HG02970 (cell line): ENCODE data around the gene LARP1.

Experiments
- ATAC-seq: cut with Tn5 transposase; IDR thresholded peaks from one replicate; pipeline ENCODE4 v1.9.1; 2021; ENCODE audit warnings: mild to moderate bottlenecking, moderate library complexity, moderate number of reproducible peaks; ENCODE audit not compliant: unreplicated experiment, low FRiP score

The LARP1 gene

GRCh38 chr5:154786414-154786813 lies 31.2 kb downstream of the LARP1 start:
- no peak for ATAC-seq

GRCh38 chr5:154788212-154788611 lies 33.0 kb downstream of the LARP1 start:
- no peak for ATAC-seq

- ATAC-seq: no peak
Observed at GRCh38 chr5:154791535-154791934, 36.4 kb downstream of the LARP1 start.

GRCh38 chr5:154793599-154794524 lies 38.7 kb downstream of the LARP1 start:
- no peak for ATAC-seq

GRCh38 chr5:154794525-154795234 lies 39.5 kb downstream of the LARP1 start:
- no peak for ATAC-seq

GRCh38 chr5:154795235-154795596 lies 40.0 kb downstream of the LARP1 start:
- ATAC-seq: no peak

- no peak for ATAC-seq
Observed at GRCh38 chr5:154797762-154798161, 42.6 kb downstream of the LARP1 start.

- no peak for ATAC-seq
Observed at GRCh38 chr5:154800582-154800981, 45.4 kb downstream of the LARP1 start.

- no peak for ATAC-seq
Observed at GRCh38 chr5:154801083-154801482, 45.9 kb downstream of the LARP1 start.

GRCh38 chr5:154802050-154802449 lies 46.9 kb downstream of the LARP1 start:
- no peak for ATAC-seq

GRCh38 chr5:154806176-154806575 lies 51.0 kb downstream of the LARP1 start:
- ATAC-seq: no peak

GRCh38 chr5:154811239-154811638 lies 56.1 kb downstream of the LARP1 start:
- ATAC-seq: no peak

GRCh38 chr5:154811653-154812465 lies 56.7 kb downstream of the LARP1 start:
- no peak for ATAC-seq

- no peak for ATAC-seq
Observed at GRCh38 chr5:154813158-154813557, 58.0 kb downstream of the LARP1 start.

- ATAC-seq: no peak
Observed at GRCh38 chr5:154813736-154814135, 58.6 kb downstream of the LARP1 start.

- no peak for ATAC-seq
Observed at GRCh38 chr5:154815025-154815424, 59.8 kb downstream of the LARP1 start.

- no peak for ATAC-seq
Observed at GRCh38 chr5:154815684-154816247, 60.6 kb downstream of the LARP1 start.

GRCh38 chr5:154816891-154817492 lies 61.8 kb downstream of the LARP1 start:
- ATAC-seq: no peak

- ATAC-seq: no peak
Observed at GRCh38 chr5:154817815-154818214, 62.6 kb downstream of the LARP1 start.

- ATAC-seq: no peak
Observed at GRCh38 chr5:154818471-154819116, 63.4 kb downstream of the LARP1 start.
